Memory B cell (primary cell): ENCODE data around the gene RSPO1.

Source experiments
- ATAC-seq: fragments of 150-1000 bp; cut with Tn5 transposase; 2 replicates; pipeline ENCODE4 v1.10.0; 2021; ENCODE audit warnings: low read depth, mild to moderate bottlenecking, moderate library complexity
- DNase-seq, 2 donors: peaks; one replicate each; pipeline ENCODE4 v3.0.0; 2022; ENCODE audit warnings: low spot score in 2 of 2
- H3K27ac Mint-ChIP-seq: one replicate; pipeline ENCODE4 v1.8.0; 2022; ENCODE audit warnings: mild to moderate bottlenecking, moderate library complexity, mixed read lengths
- H3K27me3 Mint-ChIP-seq: one replicate; pipeline ENCODE4 v1.8.0; 2022; ENCODE audit warnings: mixed read lengths
- H3K36me3 Mint-ChIP-seq: one replicate; pipeline ENCODE4 v1.8.0; 2022; ENCODE audit warnings: mild to moderate bottlenecking, mixed read lengths
- H3K4me1 Mint-ChIP-seq: one replicate; pipeline ENCODE4 v1.8.0; 2022; ENCODE audit warnings: mixed read lengths
- H3K4me3 Mint-ChIP-seq: one replicate; pipeline ENCODE4 v1.8.0; 2022; ENCODE audit warnings: mild to moderate bottlenecking, moderate library complexity, mixed read lengths
- H3K9me3 Mint-ChIP-seq: one replicate; pipeline ENCODE4 v1.8.0; 2022; ENCODE audit warnings: mixed read lengths

RSPO1 gene

GRCh38 chr1:37620707-37621106, 14.0 kb downstream of the RSPO1 start:
- Mint-ChIP-seq H3K27me3 (peaks cover 31% of the 10 kb centered on the region), H3K4me3 (no peak overlapping the region), H3K27ac (no peak overlapping the region), H3K9me3 (no peaks in the 10 kb centered on the region), H3K36me3 (no peaks in the 10 kb centered on the region), H3K4me1 (no peaks in the 10 kb centered on the region)
- DNase-seq (no peak), ATAC-seq (no peak)

GRCh38 chr1:37616330-37616729, 18.4 kb downstream of the RSPO1 start:
- DNase-seq (no peak), ATAC-seq (no peak)
- no peaks in the 10 kb centered on the region for H3K9me3 Mint-ChIP-seq
- H3K27me3 Mint-ChIP-seq = peaks cover 29% of the 10 kb centered on the region
- H3K27ac Mint-ChIP-seq = no peak overlapping the region
- H3K4me1 Mint-ChIP-seq = no peaks in the 10 kb centered on the region
- H3K4me3 Mint-ChIP-seq = no peak overlapping the region
- H3K36me3 Mint-ChIP-seq = no peaks in the 10 kb centered on the region

GRCh38 chr1:37614105-37614504, 20.6 kb downstream of the RSPO1 start:
- Mint-ChIP-seq H3K27me3 (peaks cover 24% of the 10 kb centered on the region), H3K9me3 (no peaks in the 10 kb centered on the region), H3K36me3 (no peaks in the 10 kb centered on the region), H3K4me1 (no peaks in the 10 kb centered on the region), H3K27ac (no peak overlapping the region), H3K4me3 (no peak overlapping the region)
- no peak for DNase-seq
- no peak for ATAC-seq

GRCh38 chr1:37612186-37612585, 22.5 kb downstream of the RSPO1 start:
- H3K27me3 Mint-ChIP-seq = peaks cover 14% of the 10 kb centered on the region
- no peak overlapping the region for H3K4me3 Mint-ChIP-seq
- DNase-seq (no peak), ATAC-seq (no peak)
- H3K36me3 Mint-ChIP-seq = no peaks in the 10 kb centered on the region
- no peak overlapping the region for H3K27ac Mint-ChIP-seq
- no peaks in the 10 kb centered on the region for H3K9me3 Mint-ChIP-seq
- H3K4me1 Mint-ChIP-seq = no peaks in the 10 kb centered on the region

- no peak for DNase-seq
- peaks cover 3% of the 10 kb centered on the region for H3K27me3 Mint-ChIP-seq
- no peaks in the 10 kb centered on the region for H3K4me1 Mint-ChIP-seq
- no peak overlapping the region for H3K4me3 Mint-ChIP-seq
- ATAC-seq = no peak
- no peaks in the 10 kb centered on the region for H3K36me3 Mint-ChIP-seq
- H3K27ac Mint-ChIP-seq = no peak overlapping the region
- H3K9me3 Mint-ChIP-seq = no peaks in the 10 kb centered on the region
Observed at GRCh38 chr1:37609994-37610393, 24.7 kb downstream of the RSPO1 start.

GRCh38 chr1:37609002-37609401, 25.7 kb downstream of the RSPO1 start:
- ATAC-seq (no peak), DNase-seq (no peak)
- H3K4me3 Mint-ChIP-seq = no peak overlapping the region
- no peaks in the 10 kb centered on the region for H3K4me1 Mint-ChIP-seq
- peaks cover 8% of the 10 kb centered on the region for H3K27me3 Mint-ChIP-seq
- no peaks in the 10 kb centered on the region for H3K36me3 Mint-ChIP-seq
- H3K27ac Mint-ChIP-seq = no peak overlapping the region
- no peaks in the 10 kb centered on the region for H3K9me3 Mint-ChIP-seq

GRCh38 chr1:37606481-37607263, 28.0 kb downstream of the RSPO1 start:
- ATAC-seq (no peak), DNase-seq (no peak)
- Mint-ChIP-seq H3K27ac (no peak overlapping the region), H3K36me3 (no peaks in the 10 kb centered on the region), H3K4me1 (peaks cover 2% of the 10 kb centered on the region), H3K9me3 (no peaks in the 10 kb centered on the region), H3K27me3 (peaks cover 6% of the 10 kb centered on the region), H3K4me3 (no peak overlapping the region)

GRCh38 chr1:37605806-37606474, 28.8 kb downstream of the RSPO1 start:
- Mint-ChIP-seq H3K9me3 (no peaks in the 10 kb centered on the region), H3K4me1 (peaks cover 2% of the 10 kb centered on the region), H3K36me3 (no peaks in the 10 kb centered on the region), H3K27ac (no peak overlapping the region), H3K27me3 (peaks cover 6% of the 10 kb centered on the region), H3K4me3 (no peak overlapping the region)
- ATAC-seq = no peak
- no peak for DNase-seq

GRCh38 chr1:37605061-37605650, 29.5 kb downstream of the RSPO1 start:
- H3K27me3 Mint-ChIP-seq = peaks cover 6% of the 10 kb centered on the region
- H3K36me3 Mint-ChIP-seq = no peaks in the 10 kb centered on the region
- no peaks in the 10 kb centered on the region for H3K9me3 Mint-ChIP-seq
- no peak overlapping the region for H3K27ac Mint-ChIP-seq
- no peak for ATAC-seq
- H3K4me1 Mint-ChIP-seq = peaks cover 2% of the 10 kb centered on the region
- H3K4me3 Mint-ChIP-seq = no peak overlapping the region
- DNase-seq = no peak

GRCh38 chr1:37602750-37603694, 31.7 kb downstream of the RSPO1 start:
- Mint-ChIP-seq H3K4me1 (peaks cover 2% of the 10 kb centered on the region), H3K36me3 (no peaks in the 10 kb centered on the region), H3K27me3 (peaks cover 6% of the 10 kb centered on the region), H3K9me3 (no peaks in the 10 kb centered on the region), H3K27ac (no peak overlapping the region), H3K4me3 (no peak overlapping the region)
- DNase-seq = peak; percentile 19 to 32
- peak; percentile 74 for ATAC-seq

- H3K4me3 Mint-ChIP-seq = no peak overlapping the region
- H3K27ac Mint-ChIP-seq = no peak overlapping the region
- H3K27me3 Mint-ChIP-seq = peaks cover 6% of the 10 kb centered on the region
- no peaks in the 10 kb centered on the region for H3K9me3 Mint-ChIP-seq
- DNase-seq (no peak), ATAC-seq (no peak)
- H3K36me3 Mint-ChIP-seq = no peaks in the 10 kb centered on the region
- H3K4me1 Mint-ChIP-seq = peaks cover 2% of the 10 kb centered on the region
Observed at GRCh38 chr1:37601441-37601840, 33.3 kb downstream of the RSPO1 start.

- ATAC-seq (no peak), DNase-seq (no peak)
- H3K27ac Mint-ChIP-seq = no peak overlapping the region
- H3K27me3 Mint-ChIP-seq = peaks cover 6% of the 10 kb centered on the region
- H3K4me1 Mint-ChIP-seq = peaks cover 13% of the 10 kb centered on the region
- H3K9me3 Mint-ChIP-seq = no peaks in the 10 kb centered on the region
- H3K36me3 Mint-ChIP-seq = no peaks in the 10 kb centered on the region
- no peak overlapping the region for H3K4me3 Mint-ChIP-seq
Observed at GRCh38 chr1:37599940-37600339, 34.8 kb downstream of the RSPO1 start.

- Mint-ChIP-seq H3K9me3 (no peaks in the 10 kb centered on the region), H3K36me3 (no peaks in the 10 kb centered on the region), H3K4me1 (peaks cover 11% of the 10 kb centered on the region), H3K4me3 (peak overlapping the region; percentile 98), H3K27ac (peak overlapping the region; percentile 96), H3K27me3 (no peaks in the 10 kb centered on the region)
- DNase-seq (no peak), ATAC-seq (no peak)
Observed at GRCh38 chr1:37596182-37596667, 38.5 kb downstream of the RSPO1 start.
